ENCODE measurements around the gene MGAT5B.

GRCh38 chr17:76883744-76884525 is 15.7 kb downstream of the MGAT5B start:
- TF ChIP-seq CTCF (IDR thresholded peaks at IDR 0.05; ENCODE audit: low read length) (no peak), EZH2phosphoT487 (IDR thresholded peaks at IDR 0.05; ENCODE audit: low read length) (no peak)
